H1 (cell line): ENCODE results near the gene PRDX2. TPM values are rescaled to one million over a fixed set of nuclear protein-coding genes. Genes with fewer than 3 reads are reported as not detected.

Source experiments
- BACH1 ChIP-seq: IDR thresholded peaks from 2 replicates; pipeline ENCODE4 v1.6.1; 2012; ENCODE audit warnings: low read length, improper control_type of control experiment
- CBX5 ChIP-seq: fragments of 300-800, 300-1000 bp; sonication (generic); IDR thresholded peaks from 2 replicates; pipeline ENCODE4 v1.7.1; 2016; ENCODE audit warnings: antibody characterized with exemption, low read length, low read depth
- CHD1 ChIP-seq: IDR thresholded peaks from 2 replicates; pipeline ENCODE4 v1.6.1; 2012; ENCODE audit warnings: low read depth, low read length, improper control_type of control experiment
- CHD2 ChIP-seq: IDR thresholded peaks from 2 replicates; pipeline ENCODE4 v1.6.1; 2012; ENCODE audit warnings: low read length, improper control_type of control experiment
- EZH2 ChIP-seq: fragments of 200-600 bp; sonication (generic); IDR thresholded peaks from 2 replicates; pipeline ENCODE4 v1.7.1; 2012; ENCODE audit warnings: low read depth, mild to moderate bottlenecking, moderate library complexity, low read length, inconsistent platforms; ENCODE audit not compliant: severe bottlenecking
- GABPA ChIP-seq: IDR thresholded peaks from 2 replicates; pipeline ENCODE4 v1.6.1; 2011; ENCODE audit warnings: mild to moderate bottlenecking, low read length, moderate library complexity, borderline replicate concordance; ENCODE audit not compliant: insufficient read depth
- GTF2F1 ChIP-seq: IDR thresholded peaks from 2 replicates; pipeline ENCODE4 v1.6.1; 2012; ENCODE audit warnings: low read depth, low read length, improper control_type of control experiment, borderline replicate concordance
- HDAC2 ChIP-seq, 2 experiments: fragments of 300-600 bp in 1 of 2; sonication (generic) in 1 of 2; IDR thresholded peaks; 2 replicates each; pipeline ENCODE4 v1.6.1; 2011 to 2012; ENCODE audit warnings: low read depth in 2 of 2, low read length in 2 of 2, mild to moderate bottlenecking in 2 of 2, moderate library complexity in 2 of 2, borderline replicate concordance in 1 of 2, inconsistent platforms in 1 of 2
- JUN ChIP-seq: IDR thresholded peaks from 2 replicates; pipeline ENCODE4 v1.6.1; 2011; ENCODE audit warnings: low read depth, mild to moderate bottlenecking, improper control_type of control experiment, low read length
- KDM1A ChIP-seq: fragments of 200-600, 300-600 bp; sonication (generic); IDR thresholded peaks from 2 replicates; pipeline ENCODE4 v1.7.1; 2016; ENCODE audit warnings: mild to moderate bottlenecking, low read length, borderline replicate concordance
- MAFK ChIP-seq: IDR thresholded peaks from 2 replicates; pipeline ENCODE4 v1.6.1; 2012; ENCODE audit warnings: low read depth, mild to moderate bottlenecking, improper control_type of control experiment, low read length
- POU5F1 ChIP-seq: IDR thresholded peaks from 2 replicates; pipeline ENCODE4 v1.6.1; 2011; ENCODE audit warnings: low read depth, mild to moderate bottlenecking, low read length, moderate library complexity
- RAD21 ChIP-seq, 2 experiments: IDR thresholded peaks in 1 of 2; conservative IDR thresholded peaks in 1 of 2; 2 replicates each; pipeline ENCODE4 v1.6.1; 2011; ENCODE audit warnings: low read depth in 2 of 2, low read length in 2 of 2, improper control_type of control experiment in 1 of 2, inconsistent platforms in 1 of 2, mild to moderate bottlenecking in 1 of 2, moderate library complexity in 1 of 2
- RBBP5 ChIP-seq: IDR thresholded peaks from 2 replicates; pipeline ENCODE4 v1.7.1; 2012; ENCODE audit warnings: low read depth, mild to moderate bottlenecking, inconsistent platforms, low read length, moderate library complexity, borderline replicate concordance
- RNF2 ChIP-seq: fragments of 200-900, 300-1000 bp; sonication (generic); IDR thresholded peaks from 2 replicates; pipeline ENCODE4 v1.7.1; 2016; ENCODE audit warnings: borderline replicate concordance, low read depth, mild to moderate bottlenecking, antibody characterized with exemption, low read length; ENCODE audit not compliant: poor library complexity, severe bottlenecking; ENCODE audit errors: missing control alignments
- SIX5 ChIP-seq: IDR thresholded peaks from 2 replicates; pipeline ENCODE4 v1.6.1; 2011; ENCODE audit warnings: mild to moderate bottlenecking, low read depth, low read length
- SP2 ChIP-seq: IDR thresholded peaks from 2 replicates; pipeline ENCODE4 v1.6.1; 2012; ENCODE audit warnings: mild to moderate bottlenecking, low read length, inconsistent platforms
- SP4 ChIP-seq: IDR thresholded peaks from 2 replicates; pipeline ENCODE4 v1.6.1; 2012; ENCODE audit warnings: low read length, inconsistent platforms
- TAF1 ChIP-seq: IDR thresholded peaks from 2 replicates; pipeline ENCODE4 v1.6.1; 2011; ENCODE audit warnings: mild to moderate bottlenecking, low read depth, low read length
- ZNF274 ChIP-seq: IDR thresholded peaks from 2 replicates; pipeline ENCODE4 v1.7.0; 2012; ENCODE audit warnings: low read length, borderline replicate concordance; ENCODE audit errors: extremely low read depth
- polyA plus RNA-seq, 7 experiments: library from polyadenylated mRNA; depleted of rRNA in 3 of 7; stranded (reverse) in 5 of 7; unstranded in 2 of 7; fragments of >200 nt in 5 of 7; fragments of 200-250 nt in 2 of 7; gene quantifications; 1 replicate in 5 of 7; 2 replicates in 1 of 7; 4 replicates in 1 of 7; pipeline versions ENCODE4 v1.2.1 to v1.2.3, GENCODE V29; 2011 to 2013; ENCODE audit warnings: missing spikeins in 2 of 7, mixed read lengths in 2 of 7
- total RNA-seq: library from RNA; stranded (reverse); fragmentation: NEBNext Ultra II Directional; extraction: Animal tissue kit (Norgen Biotek cat#: 25700); gene quantifications from 2 replicates; pipeline ENCODE4 v1.2.1, GENCODE V29; 2021
- TF ChIP-seq, protein P1 (sequence below), 3 experiments: IDR thresholded peaks; 1 replicate in 2 of 3; 2 replicates in 1 of 3; pipeline versions ENCODE4 v1.5.1 to v1.6.1; 2011; ENCODE audit warnings: low read length in 3 of 3, mild to moderate bottlenecking in 3 of 3, inconsistent platforms in 2 of 3, low read depth in 1 of 3, moderate library complexity in 1 of 3; ENCODE audit not compliant: insufficient read depth in 1 of 3; ENCODE audit errors: control extremely low read depth in 1 of 3

The PRDX2 gene
- total and polyA plus RNA-seq, 2 of the 8 experiments (the other 6 are each of a cell fraction or from before 2014, with no cell fraction given) = 380 to 748 TPM

DNA sequence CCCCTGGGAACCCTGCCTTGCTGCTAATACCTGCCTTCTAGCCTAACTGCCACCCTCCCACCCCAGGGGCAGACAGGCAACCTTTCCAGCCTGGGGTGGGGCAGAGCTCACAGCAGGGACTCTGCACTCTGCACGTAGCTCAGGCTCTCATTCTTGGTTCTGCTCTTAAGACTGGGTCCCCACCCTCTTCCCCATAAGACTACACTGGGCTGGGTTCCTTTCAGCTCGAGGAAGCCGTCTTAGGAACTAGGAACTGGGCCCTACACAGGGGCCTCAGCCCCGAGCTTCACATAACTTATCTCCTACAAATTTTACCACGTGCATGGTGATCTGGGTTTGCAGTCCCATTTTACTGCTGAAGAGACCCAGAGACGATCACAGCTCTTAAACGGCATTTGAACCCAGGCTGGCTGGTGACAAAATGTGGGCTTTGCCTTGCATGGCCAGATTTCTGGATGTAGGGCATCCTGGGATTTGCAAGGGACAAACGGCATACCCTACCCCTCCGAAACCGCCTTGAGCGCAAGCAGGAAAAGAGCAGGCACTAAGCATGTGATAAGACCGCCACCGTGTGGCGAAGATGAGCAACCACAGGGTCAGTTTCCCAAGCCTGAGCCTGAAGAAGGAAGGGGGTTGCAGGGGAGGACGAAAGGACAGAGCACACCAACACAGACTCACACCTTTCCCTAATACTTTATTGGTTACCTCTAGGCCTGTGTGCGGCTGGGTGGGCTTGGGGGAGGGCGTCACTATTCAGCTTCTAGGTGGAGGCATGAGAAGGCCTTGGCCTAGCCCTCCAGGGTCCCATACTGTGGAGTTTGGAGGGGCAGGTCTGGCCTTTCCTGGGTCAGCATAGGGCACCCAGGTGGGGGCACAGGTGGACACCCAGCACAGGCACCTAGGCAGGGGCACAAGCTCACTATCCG lies 5.2 kb downstream of the PRDX2 start (continued):
- TF ChIP-seq SIX5 = no peak
- TF ChIP-seq MAFK = no peak
- no peak for TF ChIP-seq RNF2
- TF ChIP-seq, protein P1, sequence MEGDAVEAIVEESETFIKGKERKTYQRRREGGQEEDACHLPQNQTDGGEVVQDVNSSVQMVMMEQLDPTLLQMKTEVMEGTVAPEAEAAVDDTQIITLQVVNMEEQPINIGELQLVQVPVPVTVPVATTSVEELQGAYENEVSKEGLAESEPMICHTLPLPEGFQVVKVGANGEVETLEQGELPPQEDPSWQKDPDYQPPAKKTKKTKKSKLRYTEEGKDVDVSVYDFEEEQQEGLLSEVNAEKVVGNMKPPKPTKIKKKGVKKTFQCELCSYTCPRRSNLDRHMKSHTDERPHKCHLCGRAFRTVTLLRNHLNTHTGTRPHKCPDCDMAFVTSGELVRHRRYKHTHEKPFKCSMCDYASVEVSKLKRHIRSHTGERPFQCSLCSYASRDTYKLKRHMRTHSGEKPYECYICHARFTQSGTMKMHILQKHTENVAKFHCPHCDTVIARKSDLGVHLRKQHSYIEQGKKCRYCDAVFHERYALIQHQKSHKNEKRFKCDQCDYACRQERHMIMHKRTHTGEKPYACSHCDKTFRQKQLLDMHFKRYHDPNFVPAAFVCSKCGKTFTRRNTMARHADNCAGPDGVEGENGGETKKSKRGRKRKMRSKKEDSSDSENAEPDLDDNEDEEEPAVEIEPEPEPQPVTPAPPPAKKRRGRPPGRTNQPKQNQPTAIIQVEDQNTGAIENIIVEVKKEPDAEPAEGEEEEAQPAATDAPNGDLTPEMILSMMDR (IDR thresholded peaks at IDR 0.05; ENCODE audit: control extremely low read depth in 1 of 3, insufficient read depth in 1 of 3, low read depth in 1 of 3, low read length in 3 of 3) = peak; percentile 92 to 99 (median 98)
- no peak for TF ChIP-seq HDAC2 (IDR thresholded peaks at IDR 0.05; ENCODE audit: borderline replicate concordance in 1 of 2, low read depth in 2 of 2, low read length in 2 of 2)
- no peak for TF ChIP-seq BACH1
- TF ChIP-seq RAD21 (IDR thresholded peaks at IDR 0.05 in 1 of 2, conservative IDR thresholded peaks at IDR 0.05 in 1 of 2; ENCODE audit: low read depth in 2 of 2, low read length in 2 of 2) = peak; percentile 100
- no peak for TF ChIP-seq CHD2
- TF ChIP-seq JUN = no peak
- TF ChIP-seq CBX5 = no peak
- TF ChIP-seq KDM1A = no peak
- no peak for TF ChIP-seq SP2
- TF ChIP-seq CHD1 = no peak
- no peak for TF ChIP-seq TAF1
- TF ChIP-seq ZNF274 = no peak
- no peak for TF ChIP-seq POU5F1
- TF ChIP-seq GTF2F1 = peak; percentile 84; the same call in 1 of the 2 replicates
- TF ChIP-seq GABPA = no peak; the same call in 1 of the 2 replicates
- TF ChIP-seq EZH2 = no peak
- no peak for TF ChIP-seq RBBP5
- TF ChIP-seq SP4 = no peak
